IPS-NIHi7 (cell line): ENCODE data around the gene ZAR1L.

Experiments
- DNase-seq: peaks from one replicate; pipeline ENCODE4 v3.0.0; 2012; ENCODE audit warnings: mixed read lengths; ENCODE audit errors: extremely low spot score

ZAR1L gene

DNA sequence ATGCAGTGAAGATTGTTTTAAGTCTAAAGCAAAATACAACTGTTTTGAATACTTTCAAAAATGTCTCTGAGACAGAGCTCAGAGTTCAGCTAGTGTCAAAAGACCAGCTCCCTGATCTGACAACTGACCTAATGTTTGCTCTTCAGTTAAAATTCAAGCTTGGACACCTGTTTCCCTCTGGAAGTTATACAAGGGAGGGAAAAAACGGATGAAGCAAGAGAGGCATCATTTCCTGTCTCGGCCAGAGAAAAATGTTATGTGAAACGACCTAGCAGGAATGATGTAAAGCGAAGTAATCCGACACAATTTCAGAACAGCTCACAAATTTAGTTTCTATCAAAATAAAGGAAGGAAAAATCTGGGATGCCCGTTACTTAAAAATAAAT is 59.4 kb downstream of the ZAR1L start:
- no peak for DNase-seq

- no peak for DNase-seq
These were observed 60.0 kb downstream of the ZAR1L start for GRCh38 chr13:32254916-32255723.

DNA sequence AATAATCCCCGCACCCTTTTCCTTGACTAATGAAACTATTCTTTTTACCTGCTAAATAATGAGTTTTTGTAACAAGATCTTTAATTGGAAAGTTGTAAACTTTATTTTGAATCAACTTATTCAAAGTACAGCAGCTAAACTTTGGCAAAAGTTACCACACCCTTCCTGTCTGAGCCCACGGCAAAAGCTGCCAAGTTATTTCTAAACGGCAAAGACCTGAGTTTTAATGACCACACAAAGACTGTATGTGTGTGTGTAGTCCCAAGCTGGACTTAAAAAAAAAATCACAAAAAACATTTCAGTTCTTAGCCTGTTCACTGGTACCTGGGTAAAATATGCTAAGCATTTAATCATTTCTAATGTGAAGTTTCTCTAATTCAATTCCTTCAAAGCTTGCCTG is 60.7 kb downstream of the ZAR1L start:
- DNase-seq, result no peak

- no peak for DNase-seq
These were observed 61.2 kb downstream of the ZAR1L start for GRCh38 chr13:32253911-32254399.
